Left ventricle myocardium inferior (tissue), 1 donor: Measurements from ENCODE around the gene DDX10. TPM values are rescaled to one million over a fixed set of nuclear protein-coding genes. Genes with fewer than 3 reads are reported as not detected.
"Not testable (repeated sequence)": the region's sequence is repeated elsewhere in the genome, so short reads cannot be mapped to it uniquely, and the experiment has no call there.

Experiments
- DNase-seq: peaks from one replicate; pipeline ENCODE4 v3.0.0-alpha.2; 2020
- H3K27ac ChIP-seq: fragments of 200-600 bp; replicated peaks from 2 replicates; pipeline ENCODE4 v1.8.0; 2021
- H3K27me3 ChIP-seq: fragments of 200-600 bp; 2 replicates; pipeline ENCODE4 v1.8.0; 2021; ENCODE audit warnings: low read depth
- H3K36me3 ChIP-seq: fragments of 200-600 bp; 2 replicates; pipeline ENCODE4 v1.8.0; 2021
- H3K4me1 ChIP-seq: fragments of 200-600 bp; 2 replicates; pipeline ENCODE4 v1.8.0; 2021
- H3K4me3 ChIP-seq: fragments of 200-600 bp; 2 replicates; pipeline ENCODE4 v1.8.0; 2021; ENCODE audit warnings: mild to moderate bottlenecking, moderate library complexity
- H3K9me3 ChIP-seq: fragments of 200-600 bp; replicated peaks from 2 replicates; pipeline ENCODE4 v1.8.0; 2021
- intact Hi-C: fragments of 100-400 bp; cut with micrococcal nuclease; formaldehyde crosslinking; loops from one replicate; pipeline ENCODE4 v1.11.0; 2022
- total RNA-seq: library from RNA; stranded (reverse); fragmentation: NEBNext Ultra II Directional; extraction: Animal tissue kit (Norgen Biotek cat#: 25700); gene quantifications from one replicate; pipeline ENCODE4 v1.2.1, GENCODE V29; 2021
- TF ChIP-seq, protein P1 (sequence below): fragments of 200-600 bp; IDR thresholded peaks from 2 replicates; pipeline ENCODE4 v1.8.0; 2021; ENCODE audit warnings: antibody characterized with exemption, mild to moderate bottlenecking, borderline replicate concordance
- donor health status: DM: no; HTN: yes; CAD: no; lungs with severe emphysema.

Gene DDX10
- total RNA-seq, 1 donor from 2014 or later = 11.7 TPM

DNA sequence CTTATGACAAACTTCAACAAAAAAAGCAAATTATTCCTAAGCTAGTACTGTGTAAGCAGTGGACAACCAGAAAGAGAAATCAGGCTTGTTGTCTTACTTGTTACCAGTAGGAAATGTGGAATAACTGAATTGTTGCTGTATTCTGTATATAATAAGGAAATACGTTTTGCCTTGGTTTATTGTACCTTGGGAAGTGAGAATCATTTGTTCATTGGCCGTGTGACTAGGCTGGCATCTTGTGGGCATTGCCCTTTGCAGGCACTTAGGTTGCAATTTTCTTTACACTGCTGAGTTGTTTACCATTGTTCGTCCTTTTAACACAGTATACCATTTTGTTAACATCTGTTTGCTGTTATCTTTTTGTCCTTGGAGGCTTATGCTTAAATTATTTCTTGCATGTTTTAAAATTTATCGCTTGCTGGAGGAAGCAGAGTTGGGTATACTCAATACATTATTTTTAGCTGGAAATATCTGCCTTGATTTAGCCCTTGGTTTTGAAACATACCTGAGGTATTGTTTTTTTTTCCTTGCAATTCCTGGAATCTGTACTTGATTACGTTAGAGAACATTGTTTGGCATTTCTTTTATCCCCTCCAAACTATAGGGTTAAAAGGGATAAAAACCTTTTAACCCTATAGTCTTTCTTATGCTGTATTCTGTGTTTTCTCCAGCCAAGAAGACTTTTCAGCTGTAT, 109.3 kb downstream of the DDX10 start:
- Histone ChIP-seq H3K27me3 (no peaks in the 10 kb centered on the region), H3K4me3 (no peak overlapping the region), H3K27ac (no peak overlapping the region), H3K9me3 (peaks cover 13% of the 10 kb centered on the region), H3K36me3 (no peaks in the 10 kb centered on the region), H3K4me1 (no peaks in the 10 kb centered on the region)
- TF ChIP-seq, protein P1, sequence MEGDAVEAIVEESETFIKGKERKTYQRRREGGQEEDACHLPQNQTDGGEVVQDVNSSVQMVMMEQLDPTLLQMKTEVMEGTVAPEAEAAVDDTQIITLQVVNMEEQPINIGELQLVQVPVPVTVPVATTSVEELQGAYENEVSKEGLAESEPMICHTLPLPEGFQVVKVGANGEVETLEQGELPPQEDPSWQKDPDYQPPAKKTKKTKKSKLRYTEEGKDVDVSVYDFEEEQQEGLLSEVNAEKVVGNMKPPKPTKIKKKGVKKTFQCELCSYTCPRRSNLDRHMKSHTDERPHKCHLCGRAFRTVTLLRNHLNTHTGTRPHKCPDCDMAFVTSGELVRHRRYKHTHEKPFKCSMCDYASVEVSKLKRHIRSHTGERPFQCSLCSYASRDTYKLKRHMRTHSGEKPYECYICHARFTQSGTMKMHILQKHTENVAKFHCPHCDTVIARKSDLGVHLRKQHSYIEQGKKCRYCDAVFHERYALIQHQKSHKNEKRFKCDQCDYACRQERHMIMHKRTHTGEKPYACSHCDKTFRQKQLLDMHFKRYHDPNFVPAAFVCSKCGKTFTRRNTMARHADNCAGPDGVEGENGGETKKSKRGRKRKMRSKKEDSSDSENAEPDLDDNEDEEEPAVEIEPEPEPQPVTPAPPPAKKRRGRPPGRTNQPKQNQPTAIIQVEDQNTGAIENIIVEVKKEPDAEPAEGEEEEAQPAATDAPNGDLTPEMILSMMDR = no peak
- no peak for DNase-seq
- intact Hi-C loops = no loop called here

DNA sequence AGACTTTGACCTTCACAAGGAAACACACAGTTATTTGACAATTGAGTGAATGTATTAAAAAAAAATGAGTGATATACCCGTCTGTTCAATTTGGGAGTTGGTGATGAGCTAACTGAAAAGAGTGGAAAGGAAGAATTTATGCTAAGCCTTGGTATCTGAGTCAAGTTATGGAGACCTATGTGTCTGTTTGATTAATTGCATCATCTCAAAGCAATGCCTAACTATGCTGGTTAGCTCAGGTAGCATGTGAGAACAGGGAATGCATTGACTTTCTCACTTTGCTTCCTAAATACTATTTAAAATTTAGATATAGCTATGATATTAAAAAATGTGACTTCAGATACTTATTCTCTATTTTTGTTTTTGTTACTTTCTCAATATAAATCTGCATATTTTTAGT, 110.5 kb downstream of the DDX10 start:
- TF ChIP-seq, protein P1 = no peak
- Histone ChIP-seq H3K36me3 (no peaks in the 10 kb centered on the region), H3K4me1 (no peaks in the 10 kb centered on the region), H3K4me3 (no peak overlapping the region), H3K9me3 (peaks cover 12% of the 10 kb centered on the region), H3K27me3 (no peaks in the 10 kb centered on the region), H3K27ac (no peak overlapping the region)
- no peak for DNase-seq
- intact Hi-C loops = no loop called here

DNA sequence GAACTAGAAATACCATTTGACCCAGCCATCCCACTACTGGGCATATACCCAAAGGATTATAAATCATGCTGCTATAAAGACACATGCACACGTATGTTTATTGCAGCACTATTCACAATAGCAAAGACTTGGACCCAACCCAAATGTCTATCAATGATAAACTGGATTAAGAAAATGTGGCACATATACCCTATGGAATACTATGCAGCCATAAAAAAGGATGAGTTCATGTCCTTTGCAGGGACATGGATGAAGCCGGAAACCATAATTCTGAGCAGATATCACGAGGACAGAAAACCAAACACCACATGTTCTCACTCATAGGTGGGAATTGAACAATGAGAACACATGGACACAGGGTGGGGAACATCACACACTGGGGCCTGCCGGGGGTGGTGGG, 114.3 kb downstream of the DDX10 start:
- DNase-seq, H3K27me3 ChIP-seq, H3K4me3 ChIP-seq, intact Hi-C loops, H3K27ac ChIP-seq, H3K4me1 ChIP-seq, H3K36me3 ChIP-seq: not testable (repeated sequence)
- peaks cover 12% of the 10 kb centered on the region for H3K9me3 ChIP-seq

DNA sequence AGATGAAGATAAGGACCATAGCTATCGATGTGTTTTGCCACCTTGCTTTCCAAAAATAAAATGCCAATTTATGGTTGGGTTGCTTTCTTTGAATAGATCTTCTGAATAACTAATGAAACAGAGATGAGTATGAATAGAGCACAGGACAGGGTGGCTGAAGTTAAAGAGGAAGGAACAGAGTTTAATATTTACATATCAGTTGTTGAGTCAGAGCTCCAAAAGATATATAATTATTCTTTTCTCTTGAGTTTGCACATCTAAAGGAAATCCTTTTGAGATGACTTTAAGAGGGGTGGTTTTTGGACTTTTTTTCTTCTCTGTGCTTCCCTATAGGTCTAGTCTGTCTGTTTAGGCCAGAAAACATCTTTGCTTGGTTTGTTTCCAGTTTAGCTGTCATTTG, 115.2 kb downstream of the DDX10 start:
- intact Hi-C loops = no loop called here
- H3K9me3 ChIP-seq = peaks cover 20% of the 10 kb centered on the region

DNA sequence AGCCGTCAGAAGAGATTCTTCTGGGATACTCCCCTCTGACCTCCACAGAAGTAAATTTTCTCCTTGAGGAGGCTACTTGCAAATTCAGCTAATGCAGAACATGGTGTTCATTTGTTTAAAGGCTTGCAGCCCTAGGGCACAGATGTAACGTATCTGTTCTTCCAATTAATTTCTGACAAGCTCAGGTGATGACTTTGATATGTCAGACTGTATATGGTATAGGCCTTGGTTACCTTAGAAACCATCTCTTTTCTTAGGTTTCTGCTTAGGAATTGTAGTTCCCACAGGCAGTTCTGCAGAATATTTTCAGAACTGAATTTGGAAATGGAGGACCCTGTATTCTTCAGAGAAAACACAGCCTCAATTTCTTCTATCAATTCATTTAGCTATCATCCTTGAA, 117.1 kb downstream of the DDX10 start:
- TF ChIP-seq, protein P1 = no peak

More for the DNA sequence above, 115.2 kb downstream of the DDX10 start:
- Histone ChIP-seq H3K36me3 (no peaks in the 10 kb centered on the region), H3K27ac (no peak overlapping the region), H3K4me1 (peaks cover 3% of the 10 kb centered on the region), H3K4me3 (no peak overlapping the region), H3K27me3 (no peaks in the 10 kb centered on the region)
- TF ChIP-seq, protein P1 = no peak
- no peak for DNase-seq

DNA sequence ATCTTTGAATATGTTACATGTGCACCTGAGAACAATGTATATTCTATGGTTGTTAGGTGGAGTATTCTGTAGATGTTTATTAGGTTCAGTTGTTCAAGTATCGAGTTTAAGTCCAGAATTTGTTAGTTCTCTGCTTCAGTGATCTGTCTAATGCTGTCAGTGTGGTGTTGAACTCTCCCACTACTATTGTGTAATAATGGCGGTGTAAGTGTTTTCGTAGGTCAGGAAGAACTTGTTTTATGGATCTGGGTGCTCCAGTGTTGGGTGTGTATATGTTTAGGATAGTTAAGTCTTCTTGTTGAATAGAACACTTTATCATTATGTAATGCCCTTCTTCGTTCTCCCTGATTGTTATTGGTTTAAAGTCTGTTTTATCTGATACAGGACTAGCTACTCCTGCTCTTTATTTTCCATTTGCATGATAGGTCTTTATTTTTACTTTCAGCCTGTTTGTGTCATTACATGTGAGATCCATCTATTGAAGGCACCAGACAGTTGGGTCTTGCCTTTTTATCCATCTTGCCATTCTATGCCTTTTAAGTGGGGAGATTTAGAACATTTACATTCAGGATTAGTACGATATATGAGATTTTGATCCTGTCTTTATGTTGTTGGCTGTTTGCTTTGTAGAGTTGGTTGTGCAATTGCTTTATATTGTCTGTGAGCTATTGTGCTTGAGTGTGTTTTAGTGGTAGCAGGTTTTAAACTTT, 121.6 kb downstream of the DDX10 start:
- Histone ChIP-seq H3K4me3 (no peak overlapping the region), H3K27me3 (no peaks in the 10 kb centered on the region), H3K4me1 (peaks cover 10% of the 10 kb centered on the region), H3K27ac (no peak overlapping the region), H3K36me3 (no peaks in the 10 kb centered on the region), H3K9me3 (peaks cover 10% of the 10 kb centered on the region)
- no peak for DNase-seq
- TF ChIP-seq, protein P1 = no peak
- intact Hi-C loops = no loop called here

More for the DNA sequence above, 117.1 kb downstream of the DDX10 start:
- intact Hi-C loops = no loop called here
- no peaks in the 10 kb centered on the region for H3K36me3 ChIP-seq
- H3K4me3 ChIP-seq = no peak overlapping the region
- H3K4me1 ChIP-seq = peaks cover 3% of the 10 kb centered on the region
- H3K27me3 ChIP-seq = no peaks in the 10 kb centered on the region
- peaks cover 15% of the 10 kb centered on the region for H3K9me3 ChIP-seq
- H3K27ac ChIP-seq = no peak overlapping the region
- DNase-seq = no peak
